HG03439 (cell line): ENCODE results near the gene RCOR2.
"Not testable (repeated sequence)": the region's sequence is repeated elsewhere in the genome, so short reads cannot be mapped to it uniquely, and the experiment has no call there.

Experiments used
- ATAC-seq: cut with Tn5 transposase; IDR thresholded peaks from one replicate; pipeline ENCODE4 v1.9.1; 2021; ENCODE audit warnings: mild to moderate bottlenecking, moderate library complexity; ENCODE audit not compliant: unreplicated experiment

RCOR2 gene

DNA sequence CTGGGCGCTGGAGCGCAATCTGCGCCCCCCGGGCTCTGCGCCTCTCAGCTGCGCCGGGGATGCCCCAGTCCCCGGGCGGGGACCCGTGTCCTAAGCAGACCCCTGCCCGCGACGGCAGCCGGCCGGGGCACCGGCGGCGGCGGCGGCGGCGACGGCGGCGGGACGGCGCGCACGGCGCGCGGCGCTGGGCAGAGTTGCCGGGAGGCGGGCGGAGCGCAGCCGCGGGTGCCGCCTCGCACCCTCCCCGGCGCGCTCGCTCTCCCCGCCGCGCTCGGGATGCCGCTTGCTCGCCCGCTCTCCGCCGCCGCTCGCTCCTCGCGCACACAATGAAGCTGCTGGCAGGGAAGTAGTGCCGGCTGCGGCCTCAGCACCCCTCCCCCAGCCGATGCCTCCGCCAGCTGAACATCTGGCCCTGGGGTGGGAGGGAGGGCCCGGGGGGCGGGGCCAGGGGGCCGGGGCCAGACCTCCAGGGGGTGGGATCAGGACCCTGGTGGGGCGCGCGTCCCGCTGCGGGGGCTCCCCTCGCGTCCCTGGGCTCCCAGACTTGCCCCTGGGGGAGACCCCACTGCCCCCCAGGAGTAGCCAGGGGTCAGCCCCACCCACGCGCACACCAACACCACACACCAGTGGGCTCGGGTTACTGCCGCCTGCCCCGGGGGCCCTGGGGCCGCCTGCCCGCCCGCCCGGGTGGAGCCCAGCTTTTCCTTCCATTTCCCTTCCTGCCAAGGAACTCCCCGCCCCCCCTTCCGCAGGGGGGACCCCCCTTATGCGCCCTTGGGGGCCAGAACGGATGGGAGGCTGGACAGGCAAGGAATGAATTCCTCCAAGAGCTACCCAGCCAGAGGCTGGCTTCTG lies at the start of gene RCOR2:
Gene RCOR2 (minus strand): TSS at position 328 of the 855 bp plus-strand sequence. CDS start 708 bp downstream, outside the sequence.
- ATAC-seq, result no peak

DNA sequence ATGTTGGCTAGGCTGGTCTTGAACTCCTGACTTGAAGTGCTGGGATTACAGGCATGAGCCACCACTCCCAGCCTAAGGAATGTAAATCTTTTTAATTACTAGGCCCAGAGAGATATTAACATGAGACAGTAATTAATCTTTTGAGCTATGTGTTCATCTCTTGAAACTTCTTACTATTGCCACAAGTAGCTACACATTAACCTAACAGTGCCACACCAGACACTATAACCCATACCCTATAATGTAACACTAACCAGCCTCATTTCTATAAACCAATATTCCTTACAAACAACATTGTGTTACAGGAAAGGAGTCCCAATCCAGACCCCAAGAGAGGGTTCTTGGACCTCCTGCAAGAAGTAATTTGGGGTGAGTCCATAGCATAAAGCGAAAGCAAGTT lies 49.5 kb upstream of the RCOR2 start:
- ATAC-seq, result no peak

DNA sequence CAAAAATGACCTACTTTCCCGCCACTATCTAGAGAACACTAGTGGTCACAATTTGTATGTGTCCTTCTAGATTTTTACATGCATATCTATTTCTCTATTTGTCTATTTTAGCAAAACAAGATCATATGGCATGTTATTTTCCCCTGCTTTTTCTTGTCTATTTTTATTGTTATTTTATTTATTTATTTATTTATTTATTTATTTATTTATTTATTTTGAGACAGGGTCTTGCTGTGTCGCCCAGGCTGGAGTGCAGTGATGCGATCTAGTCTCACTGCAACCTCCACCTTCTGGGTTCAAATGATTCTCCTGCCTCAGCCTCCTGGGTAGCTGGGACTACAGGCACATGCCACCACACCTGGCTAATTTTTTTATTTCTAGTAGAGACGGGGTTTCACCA lies 46.9 kb upstream of the RCOR2 start:
- ATAC-seq, result not testable (repeated sequence)

- ATAC-seq, result no peak
Observed at GRCh38 chr11:63961608-63962412, 44.8 kb upstream of the RCOR2 start.

GRCh38 chr11:63958008-63958407 lies 41.0 kb upstream of the RCOR2 start:
- no peak for ATAC-seq

GRCh38 chr11:63952570-63952969 lies 35.6 kb upstream of the RCOR2 start:
- no peak for ATAC-seq

- ATAC-seq, result no peak
Observed at GRCh38 chr11:63951779-63952536, 35.0 kb upstream of the RCOR2 start.

- no peak for ATAC-seq
Observed at GRCh38 chr11:63945477-63946163, 28.7 kb upstream of the RCOR2 start.

DNA sequence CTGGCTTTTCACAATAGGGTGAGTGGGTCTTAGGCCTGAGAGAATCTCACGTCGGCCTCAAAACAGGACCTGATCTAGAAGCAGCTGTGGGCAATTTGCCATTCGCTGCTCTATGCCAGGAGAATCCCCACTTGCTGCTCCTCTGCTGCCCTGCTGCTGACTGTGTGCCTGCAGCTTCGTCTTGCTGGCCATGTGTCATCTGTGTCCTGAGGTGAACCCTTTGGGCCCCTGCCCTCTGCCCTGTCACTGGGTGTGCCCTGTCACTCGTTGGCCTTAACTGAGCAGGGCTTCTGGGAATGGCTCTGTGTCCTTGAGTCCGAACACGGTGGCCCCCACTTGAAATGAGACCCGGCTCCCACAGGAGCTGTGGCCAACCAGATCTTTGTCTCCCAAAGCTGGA lies 28.0 kb upstream of the RCOR2 start:
- no peak for ATAC-seq

- ATAC-seq, result no peak
Observed at GRCh38 chr11:63942803-63943202, 25.8 kb upstream of the RCOR2 start.

GRCh38 chr11:63941901-63942300 lies 24.9 kb upstream of the RCOR2 start:
- no peak for ATAC-seq

- no peak for ATAC-seq
Observed at GRCh38 chr11:63940786-63941185, 23.8 kb upstream of the RCOR2 start.

DNA sequence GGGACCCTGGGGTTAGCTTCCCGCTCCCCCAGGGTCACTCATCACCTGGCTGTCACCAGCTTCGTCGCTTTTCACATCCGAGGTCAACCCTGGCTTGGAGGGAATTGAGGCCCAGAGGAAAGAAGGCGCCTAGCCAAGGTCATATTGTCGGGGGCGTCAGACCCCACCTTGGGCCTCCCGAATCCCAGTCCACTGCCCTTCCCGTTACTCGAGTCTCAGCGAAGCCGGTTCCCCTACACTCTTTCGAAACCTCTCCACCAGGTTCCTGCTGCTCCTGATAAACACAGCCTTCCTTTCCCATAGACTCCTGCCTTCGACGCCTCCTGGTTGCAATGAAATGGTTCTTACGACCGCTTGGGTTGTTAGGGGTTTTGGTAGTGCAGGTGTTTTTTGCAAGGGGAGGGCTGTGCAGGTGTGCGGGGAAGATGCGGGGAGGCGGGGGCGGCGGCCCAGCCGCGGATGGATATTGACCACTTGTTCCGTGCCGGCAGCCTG lies 22.5 kb upstream of the RCOR2 start:
- ATAC-seq, result no peak

GRCh38 chr11:63938479-63939396 lies 21.8 kb upstream of the RCOR2 start, which contains the start of gene NAA40:
NAA40 (plus strand) TSS chr11:63939002; CDS start chr11:63939097, 95 bp downstream.
- peak; percentile 94 for ATAC-seq

DNA sequence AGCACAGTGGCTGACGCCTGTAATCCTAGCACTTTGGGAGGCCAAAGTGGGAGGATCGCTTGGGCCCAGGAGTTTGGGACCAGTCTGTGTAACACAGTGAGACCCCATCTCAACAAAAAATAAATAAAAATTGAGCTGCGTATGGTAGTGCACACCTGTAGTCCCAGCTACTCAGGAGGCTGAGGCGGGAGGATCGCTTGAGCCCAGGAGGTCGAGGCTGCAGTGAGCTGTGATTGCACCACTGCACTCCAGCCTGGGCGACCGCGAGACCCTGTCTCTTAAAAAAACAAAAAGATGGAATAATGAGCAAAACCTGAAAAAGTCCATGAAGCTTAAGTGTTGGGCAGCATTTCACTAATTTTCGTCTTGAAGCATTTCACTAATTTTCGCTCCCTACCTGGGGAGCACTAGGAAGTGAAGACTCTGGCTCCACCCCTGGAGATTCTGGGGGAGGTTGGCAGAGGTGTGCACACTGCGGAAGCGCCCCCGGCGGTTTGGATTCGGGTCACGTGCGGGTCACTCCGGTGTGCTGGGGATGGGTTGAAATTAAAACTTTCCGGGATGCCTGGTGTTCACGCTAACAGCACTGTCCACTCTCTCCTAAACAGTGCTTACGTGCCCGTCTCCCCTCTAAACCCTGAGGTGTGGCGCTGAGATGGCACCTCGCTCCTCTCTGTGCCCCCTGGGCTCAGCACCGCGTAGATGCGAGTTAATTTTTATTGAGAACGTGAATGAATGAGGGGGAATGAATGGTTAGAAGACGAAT lies 20.9 kb upstream of the RCOR2 start:
- ATAC-seq, result peak; percentile 14

DNA sequence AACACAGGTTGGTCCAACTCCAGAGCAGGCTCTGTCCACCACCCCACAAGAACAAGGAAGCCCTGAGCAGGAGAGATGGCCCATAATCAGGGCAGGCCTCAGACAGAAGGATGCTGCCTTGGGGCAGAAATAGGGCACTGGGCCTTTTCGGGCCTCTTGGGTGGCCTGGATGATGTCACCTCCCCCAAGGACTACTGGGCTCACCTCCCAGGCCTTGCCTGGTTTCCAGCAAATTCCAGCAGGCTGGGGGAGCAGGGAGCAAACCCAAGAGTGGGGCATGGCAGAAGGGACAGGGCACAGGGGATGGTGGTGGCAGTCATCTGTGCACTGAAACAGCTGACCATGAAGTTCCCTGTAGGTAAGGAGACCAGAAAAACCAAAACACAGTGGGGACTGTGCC lies 16.5 kb upstream of the RCOR2 start:
- no peak for ATAC-seq

- no peak for ATAC-seq
Observed at GRCh38 chr11:63931876-63932275, 14.9 kb upstream of the RCOR2 start.

DNA sequence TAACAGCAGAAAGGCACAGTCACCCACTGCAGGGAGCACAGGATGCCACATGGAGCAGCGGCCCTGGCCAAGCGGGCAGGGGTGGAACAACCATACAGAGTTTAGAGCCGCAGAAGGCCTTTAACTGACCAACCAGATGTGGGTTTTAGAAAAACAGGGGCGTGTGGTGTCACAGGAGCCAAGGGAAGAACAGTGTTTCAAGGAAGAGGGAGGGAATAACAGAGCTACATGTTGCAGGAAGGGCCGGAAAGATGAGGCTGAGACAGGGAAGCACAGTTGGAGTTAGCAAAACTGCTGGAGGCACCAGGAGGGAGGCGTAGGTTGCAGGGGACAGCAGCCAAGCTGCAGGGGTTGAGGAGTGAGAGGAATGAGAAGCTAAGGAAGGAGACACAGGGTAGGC lies 14.1 kb upstream of the RCOR2 start:
- no peak for ATAC-seq

- no peak for ATAC-seq
Observed at GRCh38 chr11:63929616-63930015, 12.7 kb upstream of the RCOR2 start.
